ENCODE measurements around the gene GMDS. TPM values are rescaled to one million over a fixed set of nuclear protein-coding genes. Genes with fewer than 3 reads are reported as not detected.

Gene GMDS
- polyA plus RNA-seq, 1 of the 3 experiments (the other 2 are of a cell fraction): 12.3 TPM

- DNase-seq: no peak
- no peak overlapping the region for H2AFZ ChIP-seq (ENCODE audit: low read depth)
- TF ChIP-seq NRF1 (IDR thresholded peaks at IDR 0.05; ENCODE audit: low read depth, low read length): no peak
- TF ChIP-seq ELF1 (IDR thresholded peaks at IDR 0.05): no peak
- no peak for TF ChIP-seq NFIC (IDR thresholded peaks at IDR 0.05; ENCODE audit: borderline replicate concordance)
- no peak for TF ChIP-seq RFX5 (IDR thresholded peaks at IDR 0.05; ENCODE audit: low read length)
- TF ChIP-seq FOSL2 (IDR thresholded peaks at IDR 0.05; ENCODE audit: borderline replicate concordance, low read depth): no peak
- TF ChIP-seq PBX3 (IDR thresholded peaks at IDR 0.05): no peak
- no peak for TF ChIP-seq RCOR1 (IDR thresholded peaks at IDR 0.05; ENCODE audit: low read length)
- TF ChIP-seq EZH2phosphoT487 (IDR thresholded peaks at IDR 0.05; ENCODE audit: borderline replicate concordance, low read depth): no peak
- TF ChIP-seq SIN3A (IDR thresholded peaks at IDR 0.05; ENCODE audit: borderline replicate concordance, low read depth, low read length): no peak
- TF ChIP-seq GATA2 (CRISPR knock-in tag; IDR thresholded peaks at IDR 0.05): no peak
- TF ChIP-seq JUND (IDR thresholded peaks at IDR 0.05): no peak
- TF ChIP-seq REST (IDR thresholded peaks at IDR 0.05; ENCODE audit: low read depth, low read length): no peak
- TF ChIP-seq, protein P1, sequence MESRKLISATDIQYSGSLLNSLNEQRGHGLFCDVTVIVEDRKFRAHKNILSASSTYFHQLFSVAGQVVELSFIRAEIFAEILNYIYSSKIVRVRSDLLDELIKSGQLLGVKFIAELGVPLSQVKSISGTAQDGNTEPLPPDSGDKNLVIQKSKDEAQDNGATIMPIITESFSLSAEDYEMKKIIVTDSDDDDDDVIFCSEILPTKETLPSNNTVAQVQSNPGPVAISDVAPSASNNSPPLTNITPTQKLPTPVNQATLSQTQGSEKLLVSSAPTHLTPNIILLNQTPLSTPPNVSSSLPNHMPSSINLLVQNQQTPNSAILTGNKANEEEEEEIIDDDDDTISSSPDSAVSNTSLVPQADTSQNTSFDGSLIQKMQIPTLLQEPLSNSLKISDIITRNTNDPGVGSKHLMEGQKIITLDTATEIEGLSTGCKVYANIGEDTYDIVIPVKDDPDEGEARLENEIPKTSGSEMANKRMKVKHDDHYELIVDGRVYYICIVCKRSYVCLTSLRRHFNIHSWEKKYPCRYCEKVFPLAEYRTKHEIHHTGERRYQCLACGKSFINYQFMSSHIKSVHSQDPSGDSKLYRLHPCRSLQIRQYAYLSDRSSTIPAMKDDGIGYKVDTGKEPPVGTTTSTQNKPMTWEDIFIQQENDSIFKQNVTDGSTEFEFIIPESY (IDR thresholded peaks at IDR 0.05; ENCODE audit: borderline replicate concordance, low read depth): no peak
- no peak for TF ChIP-seq CTCF (IDR thresholded peaks at IDR 0.05)
- H3K27ac ChIP-seq (ENCODE audit: low read depth in 2 of 2, low read length in 1 of 2): no peak overlapping the region
- no peaks in the 10 kb centered on the region for H3K36me3 ChIP-seq (replicated peaks in 1 of 2; ENCODE audit: control insufficient read depth in 1 of 2, insufficient read depth in 2 of 2, low read length in 1 of 2)
- H3K4me2 ChIP-seq: no peak overlapping the region
- WGBS (ENCODE audit: low lambda C conversion rate): 92% methylated on average over 4 of the region's 4 CpGs
- no peaks in the 10 kb centered on the region for H3K79me2 ChIP-seq (ENCODE audit: insufficient read depth)
- CTCF ChIA-PET: no interaction called here
- H3K9me2 ChIP-seq: no peaks in the 10 kb centered on the region
- no peak overlapping the region for H3K4me3 ChIP-seq (ENCODE audit: low read depth in 2 of 2, low read length in 1 of 2)
- no peak overlapping the region for H3K9ac ChIP-seq
- H4K20me1 ChIP-seq (ENCODE audit: insufficient read depth): no peaks in the 10 kb centered on the region
- no peaks in the 10 kb centered on the region for H3K27me3 ChIP-seq (ENCODE audit: insufficient read depth)
- H3F3A ChIP-seq (replicated peaks; ENCODE audit: insufficient read depth): peaks cover 9% of the 10 kb centered on the region
- POLR2A ChIA-PET: no interaction called here
- H3K9me3 ChIP-seq: no peaks in the 10 kb centered on the region
- peaks cover 0 to 4% of the 10 kb centered on the region in 2 experiments; a peak in 1 of 4 replicates for H3K4me1 ChIP-seq (ENCODE audit: control insufficient read depth in 1 of 2, insufficient read depth in 2 of 2, low read depth in 1 of 2, low read length in 1 of 2)
Observed at GRCh38 chr6:1947922-1948321, 297.5 kb downstream of the GMDS start.

All from SK-N-SH (cell line).